Endothelial cell of umbilical vein (primary cell): Measurements from ENCODE around the gene TXNRD3. TPM values are rescaled to one million over a fixed set of nuclear protein-coding genes. Genes with fewer than 3 reads are reported as not detected.

Source experiments
- BruUV-seq: library from RNA; stranded (reverse); fragments of 400-500 nt; replicated peaks from 2 replicates; lab custom pipeline; 2021; lab: Mats Ljungman, UMichigan
- CTCF ChIA-PET: fragments of 300-600, 350-600 bp; sonication (Branson Sonifier 250); formaldehyde crosslinking; loops from one replicate; lab custom pipeline; 2021; ENCODE audit warnings: antibody characterized with exemption, inconsistent platforms; lab: Charles Lee
- POLR2A ChIA-PET: fragments of 300-600, 350-600 bp; sonication (Branson Sonifier 250); formaldehyde crosslinking; loops from one replicate; lab custom pipeline; 2021; ENCODE audit warnings: antibody characterized with exemption, inconsistent platforms; lab: Charles Lee
- DNase-seq: peaks from one replicate; pipeline ENCODE4 v3.0.0-alpha.2; 2011; ENCODE audit warnings: low read depth, low spot score
- FAIRE-seq: peaks from 2 replicates; lab custom pipeline; 2011; peaks lifted over from hg19 to GRCh38; lab: Jason Lieb, UNC
- H2AFZ ChIP-seq: 2 replicates; pipeline ENCODE4 v1.6.0; 2012; ENCODE audit warnings: low read depth, low read length, control low read depth, inconsistent platforms
- H3K27ac ChIP-seq: 2 replicates; pipeline ENCODE4 v1.5.1; 2011; ENCODE audit warnings: low read depth, mild to moderate bottlenecking, control low read depth, low read length, moderate library complexity; ENCODE audit not compliant: insufficient read depth
- H3K27me3 ChIP-seq, 2 experiments: 2 replicates each; pipeline versions ENCODE4 v1.6.0 to v1.6.1; 2011; ENCODE audit warnings: low read length in 2 of 2, mixed read lengths in 1 of 2; ENCODE audit not compliant: control insufficient read depth in 2 of 2, insufficient read depth in 2 of 2
- H3K36me3 ChIP-seq, 2 experiments: 2 replicates in 1 of 2; 3 replicates in 1 of 2; pipeline ENCODE4 v1.5.1; 2011; ENCODE audit warnings: low read length in 2 of 2, mild to moderate bottlenecking in 1 of 2, moderate library complexity in 1 of 2; ENCODE audit not compliant: control insufficient read depth in 2 of 2, insufficient read depth in 2 of 2; ENCODE audit errors: extremely low read depth in 1 of 2
- H3K4me1 ChIP-seq: 3 replicates; pipeline ENCODE4 v1.5.1; 2011; ENCODE audit warnings: mild to moderate bottlenecking, low read length; ENCODE audit not compliant: control insufficient read depth, insufficient read depth; ENCODE audit errors: extremely low read depth
- H3K4me2 ChIP-seq: 2 replicates; pipeline ENCODE4 v1.6.1; 2011; ENCODE audit warnings: low read length, control low read depth, mixed read lengths; ENCODE audit not compliant: insufficient read depth
- H3K4me3 ChIP-seq, 3 experiments: fragments of 200-600 bp in 1 of 3; sonication (generic), shearing (Covaris generic) in 1 of 3; replicated peaks in 1 of 3; 2 replicates each; pipeline ENCODE4 v1.5.1; 2011 to 2016; ENCODE audit warnings: control low read depth in 3 of 3, low read length in 3 of 3, mild to moderate bottlenecking in 2 of 3, inconsistent platforms in 1 of 3, low read depth in 1 of 3, moderate library complexity in 1 of 3; ENCODE audit not compliant: insufficient read depth in 1 of 3
- H3K79me2 ChIP-seq: 2 replicates; pipeline ENCODE4 v1.6.0; 2012; ENCODE audit warnings: low read length, inconsistent platforms; ENCODE audit not compliant: control insufficient read depth, insufficient read depth
- H3K9ac ChIP-seq: replicated peaks from 2 replicates; pipeline ENCODE3; 2011; ENCODE audit warnings: low read length, control low read depth; ENCODE audit not compliant: insufficient read depth; ENCODE audit errors: extremely low read depth
- H3K9me1 ChIP-seq: replicated peaks from 3 replicates; pipeline ENCODE4 v1.6.0; 2011; ENCODE audit warnings: mild to moderate bottlenecking, low read length; ENCODE audit not compliant: control insufficient read depth, insufficient read depth; ENCODE audit errors: extremely low read depth
- H3K9me3 ChIP-seq: replicated peaks from 2 replicates; pipeline ENCODE4 v1.5.1; 2012; ENCODE audit warnings: low read length, inconsistent platforms; ENCODE audit not compliant: control insufficient read depth, insufficient read depth
- H4K20me1 ChIP-seq: replicated peaks from 2 replicates; pipeline ENCODE3; 2011; ENCODE audit warnings: mild to moderate bottlenecking, low read length; ENCODE audit not compliant: control insufficient read depth, insufficient read depth; ENCODE audit errors: extremely low read depth
- CTCF ChIP-seq, 2 donors: IDR thresholded peaks; 1 replicate in 1 of 2; 2 replicates in 1 of 2; pipeline ENCODE4 v1.5.1; 2011; ENCODE audit warnings: low read length in 2 of 2, mild to moderate bottlenecking in 2 of 2, moderate library complexity in 2 of 2, control low read depth in 1 of 2, inconsistent platforms in 1 of 2, low read depth in 1 of 2; ENCODE audit not compliant: insufficient read depth in 1 of 2; ENCODE audit errors: extremely low read depth in 1 of 2
- EZH2 ChIP-seq: IDR thresholded peaks from 2 replicates; pipeline ENCODE4 v1.6.1; 2012; ENCODE audit warnings: borderline replicate concordance, low read depth, mild to moderate bottlenecking, moderate library complexity, low read length, inconsistent platforms; ENCODE audit not compliant: severe bottlenecking
- GATA2 ChIP-seq: IDR thresholded peaks from 2 replicates; pipeline ENCODE4 v1.7.0; 2011; ENCODE audit warnings: low read depth, mild to moderate bottlenecking, moderate library complexity, mixed read lengths, low read length; ENCODE audit not compliant: insufficient read length, insufficient read depth
- JUN ChIP-seq: IDR thresholded peaks from 2 replicates; pipeline ENCODE4 v1.6.1; 2011; ENCODE audit warnings: borderline replicate concordance, low read depth; ENCODE audit not compliant: insufficient read length, insufficient read depth
- MAX ChIP-seq: IDR thresholded peaks from 2 replicates; pipeline ENCODE4 v1.6.1; 2011; ENCODE audit not compliant: insufficient read depth, insufficient read length
- MYC ChIP-seq: IDR thresholded peaks from one replicate; pipeline ENCODE4 v1.6.1; 2011; ENCODE audit warnings: mild to moderate bottlenecking, low read depth, low read length
- POLR2A ChIP-seq: IDR thresholded peaks from 2 replicates; pipeline ENCODE4 v1.6.1; 2012; ENCODE audit warnings: low read depth, mild to moderate bottlenecking, control low read depth, low read length
- POLR2AphosphoS5 ChIP-seq: IDR thresholded peaks from 2 replicates; pipeline ENCODE4 v1.6.1; 2012; ENCODE audit warnings: low read depth, mild to moderate bottlenecking, control low read depth, low read length, moderate library complexity; ENCODE audit not compliant: insufficient read depth
- dilution Hi-C: fragments of 300-500 bp; cut with MboI; formaldehyde crosslinking; loops from one replicate; pipeline ENCODE4 v1.15.0; 2019; ENCODE audit warnings: low sequenced_read_pairs; ENCODE audit not compliant: extremely low pct_ligation_motif_present
- intact Hi-C: fragments of 100-400 bp; cut with micrococcal nuclease; formaldehyde crosslinking; loops from one replicate; pipeline ENCODE4 v1.10.0; 2022
- polyA plus RNA-seq, 4 experiments: library from polyadenylated mRNA; depleted of rRNA in 3 of 4; stranded (reverse) in 3 of 4; unstranded in 1 of 4; fragments of >200 nt; gene quantifications; 2 replicates each; pipeline versions ENCODE4 v1.2.1 to v1.2.3, GENCODE V29; 2011 to 2012; ENCODE audit warnings: missing spikeins in 1 of 4
- total RNA-seq: library from RNA; stranded (reverse); gene quantifications from 2 replicates; pipeline ENCODE4 v1.2.3, GENCODE V29; 2021

The TXNRD3 gene
- total and polyA plus RNA-seq, 2 donors (not counting 3 experiments of a cell fraction or from before 2014, with no cell fraction given), result 2.6 to 7.1 TPM

GRCh38 chr3:126703512-126704493, 48.9 kb upstream of the TXNRD3 start, which contains the start of gene CHCHD6:
TSS of gene CHCHD6 (plus strand) at chr3:126704240. CDS start at chr3:126704313, 73 bp downstream.
- dilution Hi-C loops (no loop called here), intact Hi-C loops (loop anchor here (2.0 to 5.0 kb wide), 3 partner anchors 49 to 227 kb away; partner anchors contain the start of genes TXNRD3 and ZXDC)
- Histone ChIP-seq H3K9me3 (no peaks in the 10 kb centered on the region), H4K20me1 (no peaks in the 10 kb centered on the region), H3K4me2 (peak within 1 kb of the TSS; percentile 54), H2AFZ (peak within 1 kb of the TSS; percentile 81), H3K27ac (no peak within 1 kb of the TSS), H3K27me3 (peaks cover 4 to 20% of the 10 kb centered on the region in 2 experiments), H3K4me1 (peaks cover 10% of the 10 kb centered on the region), H3K36me3 (no peaks in the 10 kb centered on the region), H3K4me3 (peak within 1 kb of the TSS; percentile 31 to 45 (median 35)), H3K9ac (no peak within 1 kb of the TSS), H3K9me1 (no peaks in the 10 kb centered on the region), H3K79me2 (no peaks in the 10 kb centered on the region)
- no peak for TF ChIP-seq POLR2AphosphoS5
- no peak for TF ChIP-seq EZH2
- TF ChIP-seq JUN, result no peak
- TF ChIP-seq GATA2, result no peak
- TF ChIP-seq CTCF (IDR thresholded peaks at IDR 0.05; ENCODE audit: extremely low read depth in 1 of 2, insufficient read depth in 1 of 2, low read depth in 1 of 2, low read length in 2 of 2), result peak in 1 of 2 donors; percentile 2
- no peak for TF ChIP-seq POLR2A
- TF ChIP-seq MAX, result peak; percentile 18
- TF ChIP-seq MYC, result peak; percentile 32
- POLR2A ChIA-PET, result no interaction called here
- CTCF ChIA-PET, result interaction anchor here (1.0 to 2.0 kb wide), 3 partner anchors 24 to 752 kb away, joined by 3 to 5 read pairs (median 4); no protein-coding TSS in a partner anchor
- no TSS peak for BruUV-seq
- peak; percentile 92 for FAIRE-seq
- DNase-seq, result peak; percentile 95
